Left ventricle myocardium inferior (tissue), 1 donor: Measurements from ENCODE around the gene TFDP1. TPM values are rescaled to one million over a fixed set of nuclear protein-coding genes. Genes with fewer than 3 reads are reported as not detected.
A peak's percentile ranks its signal among the peaks of the same experiment; 100 is the strongest.

ENCODE experiments used
- DNase-seq: peaks from one replicate; pipeline ENCODE4 v3.0.0-alpha.2; 2020
- H3K27ac ChIP-seq: fragments of 200-600 bp; replicated peaks from 2 replicates; pipeline ENCODE4 v1.8.0; 2021
- H3K27me3 ChIP-seq: fragments of 200-600 bp; 2 replicates; pipeline ENCODE4 v1.8.0; 2021; ENCODE audit warnings: low read depth
- H3K36me3 ChIP-seq: fragments of 200-600 bp; 2 replicates; pipeline ENCODE4 v1.8.0; 2021
- H3K4me1 ChIP-seq: fragments of 200-600 bp; 2 replicates; pipeline ENCODE4 v1.8.0; 2021
- H3K4me3 ChIP-seq: fragments of 200-600 bp; 2 replicates; pipeline ENCODE4 v1.8.0; 2021; ENCODE audit warnings: mild to moderate bottlenecking, moderate library complexity
- H3K9me3 ChIP-seq: fragments of 200-600 bp; replicated peaks from 2 replicates; pipeline ENCODE4 v1.8.0; 2021
- CTCF ChIP-seq: fragments of 200-600 bp; IDR thresholded peaks from 2 replicates; pipeline ENCODE4 v1.8.0; 2021; ENCODE audit warnings: antibody characterized with exemption, mild to moderate bottlenecking, borderline replicate concordance
- intact Hi-C: fragments of 100-400 bp; cut with micrococcal nuclease; formaldehyde crosslinking; loops from one replicate; pipeline ENCODE4 v1.11.0; 2022
- long read RNA-seq: library from polyadenylated mRNA; unstranded; transcript quantifications from one replicate; pipeline ENCODE4 v2.0.0, GENCODE V29; 2021
- total RNA-seq: library from RNA; stranded (reverse); fragmentation: NEBNext Ultra II Directional; extraction: Animal tissue kit (Norgen Biotek cat#: 25700); gene quantifications from one replicate; pipeline ENCODE4 v1.2.1, GENCODE V29; 2021
- donor health status: DM: no; HTN: yes; CAD: no; lungs with severe emphysema.

TFDP1 gene
- total RNA-seq: 48.7 TPM
- long read RNA-seq, transcript TFDP1-201 (12 exons, 2,648 nt): major isoform, 69 of 175 reads
- long read RNA-seq, partial matches to known transcripts: 6 of 175 reads
- long read RNA-seq, other reads (novel, unspliced or antisense): 100 of 175 reads

GRCh38 chr13:113584205-113584869 lies at the start of gene TFDP1:
Gene TFDP1 (plus strand): TSS chr13:113584753. CDS start chr13:113585838, 1,085 bp downstream.
- H3K36me3 ChIP-seq: peaks cover 7% of the 10 kb centered on the region
- TF ChIP-seq CTCF: no peak
- H3K4me3 ChIP-seq: peak within 1 kb of the TSS; percentile 71
- intact Hi-C loops: no loop called here
- no peaks in the 10 kb centered on the region for H3K27me3 ChIP-seq
- H3K9me3 ChIP-seq: no peaks in the 10 kb centered on the region
- no peak within 1 kb of the TSS for H3K27ac ChIP-seq
- H3K4me1 ChIP-seq: peaks cover 29% of the 10 kb centered on the region
- peak; percentile 74 for DNase-seq

GRCh38 chr13:113535381-113535781 lies 49.2 kb upstream of the TFDP1 start:
- Histone ChIP-seq H3K27ac (no peak overlapping the region), H3K4me1 (peaks cover 19% of the 10 kb centered on the region), H3K4me3 (no peak overlapping the region), H3K9me3 (no peaks in the 10 kb centered on the region), H3K27me3 (no peaks in the 10 kb centered on the region), H3K36me3 (peaks cover 38% of the 10 kb centered on the region)
- intact Hi-C loops: no loop called here
- DNase-seq: no peak
- TF ChIP-seq CTCF: no peak

- peaks cover 35% of the 10 kb centered on the region for H3K36me3 ChIP-seq
Observed at GRCh38 chr13:113536461-113537110, 48.0 kb upstream of the TFDP1 start.

GRCh38 chr13:113537205-113537604 lies 47.3 kb upstream of the TFDP1 start:
- peaks cover 31% of the 10 kb centered on the region for H3K36me3 ChIP-seq
- intact Hi-C loops: no loop called here

More at GRCh38 chr13:113536461-113537110, 48.0 kb upstream of the TFDP1 start:
- no peak for DNase-seq
- Histone ChIP-seq H3K9me3 (no peaks in the 10 kb centered on the region), H3K27me3 (no peaks in the 10 kb centered on the region), H3K4me1 (peaks cover 19% of the 10 kb centered on the region), H3K27ac (no peak overlapping the region), H3K4me3 (no peak overlapping the region)
- no peak for TF ChIP-seq CTCF
- intact Hi-C loops: no loop called here

More at GRCh38 chr13:113537205-113537604, 47.3 kb upstream of the TFDP1 start:
- peaks cover 15% of the 10 kb centered on the region for H3K4me1 ChIP-seq
- no peak overlapping the region for H3K4me3 ChIP-seq
- no peaks in the 10 kb centered on the region for H3K9me3 ChIP-seq
- H3K27me3 ChIP-seq: no peaks in the 10 kb centered on the region
- no peak overlapping the region for H3K27ac ChIP-seq
- no peak for TF ChIP-seq CTCF
- no peak for DNase-seq
